B cell (primary cell): ENCODE measurements around the gene PTGFRN. TPM values are rescaled to one million over a fixed set of nuclear protein-coding genes. Genes with fewer than 3 reads are reported as not detected.

Source experiments
- ATAC-seq: fragments of 200-7000 bp; cut with Tn5 transposase; one replicate; pipeline ENCODE4 v1.10.0; 2021; ENCODE audit warnings: low read depth, mild to moderate bottlenecking, moderate number of reproducible peaks, moderate library complexity
- CTCF ChIA-PET: fragments of 350-600 bp; sonication (Branson Sonifier 250); formaldehyde crosslinking; loops from one replicate; lab custom pipeline; 2021; ENCODE audit warnings: antibody characterized with exemption, inconsistent platforms; lab: Charles Lee
- POLR2A ChIA-PET: fragments of 350-600 bp; sonication (Branson Sonifier 250); formaldehyde crosslinking; loops from one replicate; lab custom pipeline; 2021; ENCODE audit warnings: antibody characterized with exemption; lab: Charles Lee
- DNase-seq: peaks from one replicate; pipeline ENCODE4 v3.0.0; 2013
- H2AFZ ChIP-seq: 2 replicates; pipeline ENCODE4 v1.6.1; 2012; ENCODE audit warnings: mild to moderate bottlenecking, low read depth, low read length; ENCODE audit not compliant: insufficient read depth, poor library complexity, severe bottlenecking
- H3K27ac ChIP-seq, 2 donors: 1 replicate in 1 of 2; 2 replicates in 1 of 2; pipeline ENCODE4 v1.5.1; 2012 to 2013; ENCODE audit warnings: low read length in 2 of 2, mild to moderate bottlenecking in 2 of 2, moderate library complexity in 1 of 2
- H3K27me3 ChIP-seq, 4 experiments: fragments of 200-600 bp in 1 of 4; sonication (generic) in 1 of 4; replicated peaks in 1 of 4; 1 replicate in 2 of 4; 2 replicates in 2 of 4; pipeline versions ENCODE4 v1.6.1 to v1.7.0; 2013 to 2016; ENCODE audit warnings: low read length in 3 of 4, mild to moderate bottlenecking in 2 of 4, mixed read lengths in 1 of 4, moderate library complexity in 1 of 4; ENCODE audit not compliant: insufficient read depth in 4 of 4, control insufficient read depth in 3 of 4; ENCODE audit errors: control extremely low read depth in 1 of 4
- H3K36me3 ChIP-seq, 2 experiments: replicated peaks in 1 of 2; 1 replicate in 1 of 2; 2 replicates in 1 of 2; pipeline versions ENCODE4 v1.6.1 to v1.7.1; 2013; ENCODE audit warnings: low read length in 1 of 2; ENCODE audit not compliant: insufficient read depth in 2 of 2, control insufficient read depth in 1 of 2; ENCODE audit errors: control extremely low read depth in 1 of 2, extremely low read depth in 1 of 2
- H3K4me1 ChIP-seq, 2 donors: fragments of 200-600 bp in 1 of 2; sonication (generic) in 1 of 2; 1 replicate in 1 of 2; 2 replicates in 1 of 2; pipeline versions ENCODE4 v1.5.1 to v1.6.1; 2013 to 2017; ENCODE audit warnings: low read length in 2 of 2; ENCODE audit not compliant: control insufficient read depth in 2 of 2, insufficient read depth in 2 of 2
- H3K4me2 ChIP-seq: replicated peaks from 2 replicates; pipeline ENCODE3; 2012; ENCODE audit warnings: mild to moderate bottlenecking, low read depth, low read length; ENCODE audit not compliant: poor library complexity, severe bottlenecking
- H3K4me3 ChIP-seq, 5 experiments: fragments of 200-600 bp in 1 of 5; sonication (generic) in 1 of 5; 1 replicate in 3 of 5; 2 replicates in 2 of 5; pipeline versions ENCODE4 v1.5.1 to v1.7.0; 2011 to 2016; ENCODE audit warnings: low read length in 4 of 5, mild to moderate bottlenecking in 4 of 5, low read depth in 2 of 5, control low read depth in 1 of 5, moderate library complexity in 1 of 5; ENCODE audit not compliant: insufficient read depth in 1 of 5; ENCODE audit errors: control extremely low read depth in 1 of 5, extremely low read depth in 1 of 5
- H3K79me2 ChIP-seq: fragments of 200-600 bp; sonication (generic); one replicate; pipeline ENCODE4 v1.6.0; 2016; ENCODE audit warnings: low read length; ENCODE audit not compliant: control insufficient read depth, insufficient read depth
- H3K9ac ChIP-seq: fragments of 200-600 bp; sonication (generic); 2 replicates; pipeline ENCODE4 v1.6.1; 2017; ENCODE audit warnings: mild to moderate bottlenecking, low read length, moderate library complexity
- H3K9me3 ChIP-seq, 3 donors: one replicate each; pipeline versions ENCODE4 v1.6.1 to v1.7.1; 2013; ENCODE audit warnings: low read length in 2 of 3; ENCODE audit not compliant: control insufficient read depth in 2 of 3, insufficient read depth in 1 of 3; ENCODE audit errors: control extremely low read depth in 1 of 3
- H4K20me1 ChIP-seq: 2 replicates; pipeline ENCODE4 v1.6.0; 2012; ENCODE audit warnings: mild to moderate bottlenecking, low read length; ENCODE audit not compliant: insufficient read depth, control insufficient read depth, poor library complexity, severe bottlenecking
- H3K27ac Mint-ChIP-seq: one replicate; pipeline ENCODE4 v1.8.0; 2021; ENCODE audit warnings: mixed read lengths
- H3K27me3 Mint-ChIP-seq: one replicate; pipeline ENCODE4 v1.8.0; 2021; ENCODE audit warnings: mixed read lengths
- H3K4me1 Mint-ChIP-seq: one replicate; pipeline ENCODE4 v1.8.0; 2021; ENCODE audit warnings: mixed read lengths
- H3K4me3 Mint-ChIP-seq: one replicate; pipeline ENCODE4 v1.8.0; 2021; ENCODE audit warnings: mixed read lengths
- H3K9me3 Mint-ChIP-seq: one replicate; pipeline ENCODE4 v1.8.0; 2022; ENCODE audit warnings: mixed read lengths; ENCODE audit not compliant: insufficient read depth
- EZH2 ChIP-seq: IDR thresholded peaks from 2 replicates; pipeline ENCODE4 v1.6.1; 2012; ENCODE audit warnings: borderline replicate concordance, low read depth, mild to moderate bottlenecking, moderate library complexity, low read length; ENCODE audit not compliant: insufficient read depth, poor library complexity, severe bottlenecking
- WGBS: methylation state at CpG from one replicate; pipeline ENCODE4 v1.1.5; 2013; ENCODE audit warnings: missing lambda C conversion rate; ENCODE audit not compliant: insufficient coverage; 5-methylcytosine and 5-hydroxymethylcytosine counted together
- intact Hi-C: fragments of 100-400 bp; cut with micrococcal nuclease; formaldehyde crosslinking; loops from one replicate; pipeline ENCODE4 v1.10.0; 2022
- polyA plus RNA-seq: library from polyadenylated mRNA; depleted of rRNA; stranded (reverse); fragments of >200 nt; gene quantifications from 2 replicates; pipeline ENCODE4 v1.2.3, GENCODE V29; 2012
- total RNA-seq, 2 donors: library from RNA; stranded (reverse); fragments of 120-200 nt in 1 of 2; gene quantifications; 1 replicate in 1 of 2; 2 replicates in 1 of 2; pipeline versions ENCODE4 v1.2.3 to v1.2.4, GENCODE V29; 2013 to 2022
- TF ChIP-seq, protein P1 (sequence below): fragments of 200-600 bp; IDR thresholded peaks from one replicate; pipeline ENCODE4 v1.8.0; 2022; ENCODE audit warnings: antibody characterized with exemption, mild to moderate bottlenecking

PTGFRN gene
- total and polyA plus RNA-seq, 2 donors (not counting 1 experiment from before 2014, with no cell fraction given): 0.17 TPM; not detected in 1

GRCh38 chr1:117020526-117021156 lies 110.9 kb downstream of the PTGFRN start:
- ChIA-PET CTCF (no interaction called here), POLR2A (no interaction called here)
- Histone ChIP-seq H3K4me1 (no peaks in the 10 kb centered on the region), H3K4me3 (no peak overlapping the region), H3K36me3 (no peaks in the 10 kb centered on the region), H4K20me1 (no peaks in the 10 kb centered on the region), H3K9ac (no peak overlapping the region), H3K27ac (no peak overlapping the region), H3K27me3 (no peaks in the 10 kb centered on the region), H2AFZ (no peak overlapping the region), H3K4me2 (no peak overlapping the region), H3K79me2 (no peaks in the 10 kb centered on the region), H3K9me3 (no peaks in the 10 kb centered on the region)
- no peak for TF ChIP-seq EZH2
- TF ChIP-seq, protein P1, sequence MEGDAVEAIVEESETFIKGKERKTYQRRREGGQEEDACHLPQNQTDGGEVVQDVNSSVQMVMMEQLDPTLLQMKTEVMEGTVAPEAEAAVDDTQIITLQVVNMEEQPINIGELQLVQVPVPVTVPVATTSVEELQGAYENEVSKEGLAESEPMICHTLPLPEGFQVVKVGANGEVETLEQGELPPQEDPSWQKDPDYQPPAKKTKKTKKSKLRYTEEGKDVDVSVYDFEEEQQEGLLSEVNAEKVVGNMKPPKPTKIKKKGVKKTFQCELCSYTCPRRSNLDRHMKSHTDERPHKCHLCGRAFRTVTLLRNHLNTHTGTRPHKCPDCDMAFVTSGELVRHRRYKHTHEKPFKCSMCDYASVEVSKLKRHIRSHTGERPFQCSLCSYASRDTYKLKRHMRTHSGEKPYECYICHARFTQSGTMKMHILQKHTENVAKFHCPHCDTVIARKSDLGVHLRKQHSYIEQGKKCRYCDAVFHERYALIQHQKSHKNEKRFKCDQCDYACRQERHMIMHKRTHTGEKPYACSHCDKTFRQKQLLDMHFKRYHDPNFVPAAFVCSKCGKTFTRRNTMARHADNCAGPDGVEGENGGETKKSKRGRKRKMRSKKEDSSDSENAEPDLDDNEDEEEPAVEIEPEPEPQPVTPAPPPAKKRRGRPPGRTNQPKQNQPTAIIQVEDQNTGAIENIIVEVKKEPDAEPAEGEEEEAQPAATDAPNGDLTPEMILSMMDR: no peak
- no peak for DNase-seq
- ATAC-seq: no peak
- Mint-ChIP-seq H3K4me3 (no peak overlapping the region), H3K27me3 (no peaks in the 10 kb centered on the region), H3K9me3 (no peaks in the 10 kb centered on the region), H3K27ac (no peak overlapping the region), H3K4me1 (peaks cover 2% of the 10 kb centered on the region)
- WGBS: no CpG with 5 or more reads among the region's 1 CpG
- intact Hi-C loops: no loop called here

- H3K4me1 ChIP-seq: no peaks in the 10 kb centered on the region
- Mint-ChIP-seq H3K27ac (no peak overlapping the region), H3K4me1 (no peaks in the 10 kb centered on the region), H3K27me3 (no peaks in the 10 kb centered on the region), H3K9me3 (no peaks in the 10 kb centered on the region), H3K4me3 (no peak overlapping the region)
- no peaks in the 10 kb centered on the region for H3K79me2 ChIP-seq
- H3K27ac ChIP-seq: no peak overlapping the region
- H3K9me3 ChIP-seq: no peaks in the 10 kb centered on the region
- ATAC-seq: no peak
- H4K20me1 ChIP-seq: no peaks in the 10 kb centered on the region
- ChIA-PET POLR2A (no interaction called here), CTCF (no interaction called here)
- no peak overlapping the region for H2AFZ ChIP-seq
- TF ChIP-seq EZH2: no peak
- TF ChIP-seq, protein P1: no peak
- H3K36me3 ChIP-seq: no peaks in the 10 kb centered on the region
- no peak overlapping the region for H3K4me2 ChIP-seq
- H3K9ac ChIP-seq: no peak overlapping the region
- intact Hi-C loops: no loop called here
- no peak overlapping the region for H3K4me3 ChIP-seq
- DNase-seq: no peak
- H3K27me3 ChIP-seq: no peaks in the 10 kb centered on the region
- WGBS: no CpG with 5 or more reads among the region's 3 CpGs
These were observed 112.4 kb downstream of the PTGFRN start for GRCh38 chr1:117022114-117022513.
